Germinal center (tissue), 1 donor: Measurements from ENCODE around the gene TENM3.

Experiments
- DNase-seq: peaks from one replicate; pipeline ENCODE4 v3.0.0; 2012; ENCODE audit warnings: mixed read lengths, low spot score

TENM3 gene

GRCh38 chr4:182288534-182288933 lies 45.3 kb downstream of the TENM3 start:
- no peak for DNase-seq

GRCh38 chr4:182289809-182290208 lies 46.6 kb downstream of the TENM3 start:
- no peak for DNase-seq

- no peak for DNase-seq
These were observed 48.0 kb downstream of the TENM3 start for GRCh38 chr4:182291175-182291574.

- no peak for DNase-seq
These were observed 48.5 kb downstream of the TENM3 start for GRCh38 chr4:182291597-182292270.

- DNase-seq = no peak
These were observed 49.4 kb downstream of the TENM3 start for GRCh38 chr4:182292612-182293011.

GRCh38 chr4:182293691-182294255 lies 50.6 kb downstream of the TENM3 start:
- DNase-seq = no peak

GRCh38 chr4:182294451-182294850 lies 51.2 kb downstream of the TENM3 start:
- DNase-seq = no peak

GRCh38 chr4:182297659-182298058 lies 54.5 kb downstream of the TENM3 start:
- DNase-seq = no peak

- no peak for DNase-seq
These were observed 58.5 kb downstream of the TENM3 start for GRCh38 chr4:182301736-182302135.

- DNase-seq = no peak
These were observed 60.6 kb downstream of the TENM3 start for GRCh38 chr4:182303847-182304246.

GRCh38 chr4:182306792-182307507 lies 63.7 kb downstream of the TENM3 start:
- DNase-seq = no peak

GRCh38 chr4:182307746-182308145 lies 64.5 kb downstream of the TENM3 start:
- DNase-seq = no peak

GRCh38 chr4:182309877-182310276 lies 66.7 kb downstream of the TENM3 start:
- no peak for DNase-seq

- DNase-seq = no peak
These were observed 67.1 kb downstream of the TENM3 start for GRCh38 chr4:182310316-182310715.

- DNase-seq = no peak
These were observed 67.8 kb downstream of the TENM3 start for GRCh38 chr4:182310962-182311361.

GRCh38 chr4:182314537-182314936 lies 71.3 kb downstream of the TENM3 start:
- no peak for DNase-seq

- no peak for DNase-seq
These were observed 75.1 kb downstream of the TENM3 start for GRCh38 chr4:182318256-182318655.

- no peak for DNase-seq
These were observed 76.9 kb downstream of the TENM3 start for GRCh38 chr4:182320092-182320491.

GRCh38 chr4:182320580-182320979 lies 77.4 kb downstream of the TENM3 start:
- DNase-seq = no peak

- DNase-seq = no peak
These were observed 81.1 kb downstream of the TENM3 start for GRCh38 chr4:182324282-182324681.

GRCh38 chr4:182325397-182325796 lies 82.2 kb downstream of the TENM3 start:
- no peak for DNase-seq

GRCh38 chr4:182325848-182326255 lies 82.7 kb downstream of the TENM3 start:
- DNase-seq = no peak

GRCh38 chr4:182328505-182328904 lies 85.3 kb downstream of the TENM3 start:
- no peak for DNase-seq
